Neural progenitor cell (in vitro differentiated cells): ENCODE measurements around the gene SMU1.

Experiments
- CTCF ChIP-seq: fragments of 200-600 bp; sonication (generic); IDR thresholded peaks from 2 replicates; pipeline ENCODE4 v1.5.1; 2017; ENCODE audit warnings: antibody characterized with exemption, mild to moderate bottlenecking
- EZH2phosphoT487 ChIP-seq: fragments of 200-600 bp; sonication (generic); IDR thresholded peaks from 2 replicates; pipeline ENCODE4 v1.6.1; 2017; ENCODE audit warnings: antibody characterized with exemption

- TF ChIP-seq CTCF (no peak), EZH2phosphoT487 (no peak)
Measured at GRCh38 chr9:33029231-33029786, 47.2 kb downstream of the SMU1 start.
